Measurements from ENCODE around the gene ZNF532.

DNA sequence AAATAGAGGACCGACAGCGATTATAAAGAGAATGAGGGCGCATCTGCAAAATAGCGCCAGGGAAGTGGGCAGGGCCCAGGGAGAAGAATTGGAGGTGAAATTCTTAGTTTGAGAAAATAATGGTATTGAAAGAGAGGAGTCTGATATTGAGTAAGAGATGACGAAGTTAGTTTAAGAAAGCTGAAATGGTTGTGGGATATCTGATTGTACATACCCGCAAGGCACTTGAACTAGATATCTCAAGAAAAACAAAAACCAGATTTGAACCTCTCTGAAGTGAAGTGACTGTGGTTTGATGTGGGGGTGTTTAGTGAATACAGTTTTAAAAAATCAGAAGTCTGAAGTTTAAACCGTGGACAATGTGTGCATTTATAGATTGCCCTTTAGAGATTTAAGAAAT is 38.9 kb downstream of the ZNF532 start:
- TF ChIP-seq, protein P1, sequence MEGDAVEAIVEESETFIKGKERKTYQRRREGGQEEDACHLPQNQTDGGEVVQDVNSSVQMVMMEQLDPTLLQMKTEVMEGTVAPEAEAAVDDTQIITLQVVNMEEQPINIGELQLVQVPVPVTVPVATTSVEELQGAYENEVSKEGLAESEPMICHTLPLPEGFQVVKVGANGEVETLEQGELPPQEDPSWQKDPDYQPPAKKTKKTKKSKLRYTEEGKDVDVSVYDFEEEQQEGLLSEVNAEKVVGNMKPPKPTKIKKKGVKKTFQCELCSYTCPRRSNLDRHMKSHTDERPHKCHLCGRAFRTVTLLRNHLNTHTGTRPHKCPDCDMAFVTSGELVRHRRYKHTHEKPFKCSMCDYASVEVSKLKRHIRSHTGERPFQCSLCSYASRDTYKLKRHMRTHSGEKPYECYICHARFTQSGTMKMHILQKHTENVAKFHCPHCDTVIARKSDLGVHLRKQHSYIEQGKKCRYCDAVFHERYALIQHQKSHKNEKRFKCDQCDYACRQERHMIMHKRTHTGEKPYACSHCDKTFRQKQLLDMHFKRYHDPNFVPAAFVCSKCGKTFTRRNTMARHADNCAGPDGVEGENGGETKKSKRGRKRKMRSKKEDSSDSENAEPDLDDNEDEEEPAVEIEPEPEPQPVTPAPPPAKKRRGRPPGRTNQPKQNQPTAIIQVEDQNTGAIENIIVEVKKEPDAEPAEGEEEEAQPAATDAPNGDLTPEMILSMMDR (IDR thresholded peaks at IDR 0.05; ENCODE audit: insufficient read depth, low read length): no peak
- TF ChIP-seq, protein P2, sequence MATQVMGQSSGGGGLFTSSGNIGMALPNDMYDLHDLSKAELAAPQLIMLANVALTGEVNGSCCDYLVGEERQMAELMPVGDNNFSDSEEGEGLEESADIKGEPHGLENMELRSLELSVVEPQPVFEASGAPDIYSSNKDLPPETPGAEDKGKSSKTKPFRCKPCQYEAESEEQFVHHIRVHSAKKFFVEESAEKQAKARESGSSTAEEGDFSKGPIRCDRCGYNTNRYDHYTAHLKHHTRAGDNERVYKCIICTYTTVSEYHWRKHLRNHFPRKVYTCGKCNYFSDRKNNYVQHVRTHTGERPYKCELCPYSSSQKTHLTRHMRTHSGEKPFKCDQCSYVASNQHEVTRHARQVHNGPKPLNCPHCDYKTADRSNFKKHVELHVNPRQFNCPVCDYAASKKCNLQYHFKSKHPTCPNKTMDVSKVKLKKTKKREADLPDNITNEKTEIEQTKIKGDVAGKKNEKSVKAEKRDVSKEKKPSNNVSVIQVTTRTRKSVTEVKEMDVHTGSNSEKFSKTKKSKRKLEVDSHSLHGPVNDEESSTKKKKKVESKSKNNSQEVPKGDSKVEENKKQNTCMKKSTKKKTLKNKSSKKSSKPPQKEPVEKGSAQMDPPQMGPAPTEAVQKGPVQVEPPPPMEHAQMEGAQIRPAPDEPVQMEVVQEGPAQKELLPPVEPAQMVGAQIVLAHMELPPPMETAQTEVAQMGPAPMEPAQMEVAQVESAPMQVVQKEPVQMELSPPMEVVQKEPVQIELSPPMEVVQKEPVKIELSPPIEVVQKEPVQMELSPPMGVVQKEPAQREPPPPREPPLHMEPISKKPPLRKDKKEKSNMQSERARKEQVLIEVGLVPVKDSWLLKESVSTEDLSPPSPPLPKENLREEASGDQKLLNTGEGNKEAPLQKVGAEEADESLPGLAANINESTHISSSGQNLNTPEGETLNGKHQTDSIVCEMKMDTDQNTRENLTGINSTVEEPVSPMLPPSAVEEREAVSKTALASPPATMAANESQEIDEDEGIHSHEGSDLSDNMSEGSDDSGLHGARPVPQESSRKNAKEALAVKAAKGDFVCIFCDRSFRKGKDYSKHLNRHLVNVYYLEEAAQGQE (IDR thresholded peaks at IDR 0.05; ENCODE audit: insufficient replicate concordance, low read depth): no peak

Measured in HL-60 (cell line).